K562 (cell line): Measurements from ENCODE around the gene RCSD1. TPM values are rescaled to one million over a fixed set of nuclear protein-coding genes. Genes with fewer than 3 reads are reported as not detected.

Experiments
- DACH1 ChIP-seq: fragments of 450-650 bp; IDR thresholded peaks from 2 replicates; pipeline ENCODE4 v1.6.1; 2018; ENCODE audit not compliant: partially characterized antibody
- DDX20 ChIP-seq: fragments of 450-650 bp; IDR thresholded peaks from 2 replicates; pipeline ENCODE4 v1.6.1; 2016; ENCODE audit warnings: missing genetic modification characterization, low read depth, mild to moderate bottlenecking, missing compliant biosample characterization, moderate library complexity
- MAFG ChIP-seq: fragments of 450-650 bp; conservative IDR thresholded peaks from 2 replicates; pipeline ENCODE4 v1.6.1; 2016; ENCODE audit warnings: missing genetic modification characterization, missing compliant biosample characterization
- MEIS2 ChIP-seq: fragments of 450-650 bp; IDR thresholded peaks from 2 replicates; pipeline ENCODE4 v1.6.1; 2014; ENCODE audit warnings: mild to moderate bottlenecking; ENCODE audit not compliant: partially characterized antibody
- NCOR1 ChIP-seq: fragments of 450-650 bp; IDR thresholded peaks from 2 replicates; pipeline ENCODE4 v1.6.1; 2016; ENCODE audit warnings: mild to moderate bottlenecking, moderate library complexity
- POLR2AphosphoS5 ChIP-seq: IDR thresholded peaks from 2 replicates; pipeline ENCODE4 v1.6.1; 2011; ENCODE audit warnings: mild to moderate bottlenecking, low read depth, low read length, moderate library complexity; ENCODE audit not compliant: control insufficient read depth, insufficient read depth
- SRSF3 ChIP-seq: fragments of 200-400 bp; formaldehyde crosslinking; IDR thresholded peaks from 2 replicates; pipeline ENCODE4 v1.6.1; 2016; ENCODE audit warnings: mild to moderate bottlenecking, low read length, moderate library complexity; ENCODE audit not compliant: insufficient read depth
- ZFP30 ChIP-seq: fragments of 250-450 bp; sonication (Bioruptor Pico); IDR thresholded peaks from 2 replicates; pipeline ENCODE4 v1.8.0; 2022; ENCODE audit warnings: moderate library complexity, mild to moderate bottlenecking, inconsistent platforms, borderline replicate concordance
- polyA plus RNA-seq, 8 experiments: library from polyadenylated mRNA; depleted of rRNA in 4 of 8; stranded (reverse) in 5 of 8; unstranded in 3 of 8; fragments of >200 nt; fragmentation: Nextera tagmentation in 2 of 8; fragmentation: Illumina TruSeq in 1 of 8; extraction: Ambion mirVana in 2 of 8; extraction: Trizol in 1 of 8; gene quantifications; 2 replicates each; pipeline versions ENCODE4 v1.2.1 to v1.2.3, GENCODE V29; 2011 to 2014; ENCODE audit warnings: inconsistent platforms in 1 of 8, missing spikeins in 1 of 8
- total RNA-seq, 7 experiments: library from RNA; depleted of rRNA in 6 of 7; stranded (reverse); fragments of >200 nt in 6 of 7; fragmentation: Illumina TruSeq in 2 of 7; extraction: Trizol in 2 of 7; gene quantifications; 2 replicates each; pipeline versions ENCODE4 v1.2.1 to v1.2.3, GENCODE V29; 2011 to 2021; ENCODE audit warnings: low replicate concordance in 1 of 7
- TF ChIP-seq, protein P1 (sequence below), 2 experiments: fragments of 450-650 bp; formaldehyde crosslinking in 1 of 2; IDR thresholded peaks; 2 replicates each; pipeline versions ENCODE4 v1.4.0 to v1.6.1; 2014 to 2020; ENCODE audit warnings: mild to moderate bottlenecking in 2 of 2, borderline replicate concordance in 1 of 2, low read depth in 1 of 2
- TF ChIP-seq, protein P2 (sequence below): sonication (generic); formaldehyde crosslinking; IDR thresholded peaks from 2 replicates; pipeline ENCODE4 v1.8.0; 2023; ENCODE audit warnings: mild to moderate bottlenecking, missing genetic modification reagents
- TF ChIP-seq, protein P3 (sequence below), 2 experiments: fragments of 450-650 bp; conservative IDR thresholded peaks; 2 replicates each; pipeline ENCODE4 v1.6.1; 2017; ENCODE audit warnings: mild to moderate bottlenecking in 2 of 2, moderate library complexity in 2 of 2

Gene RCSD1
- total and polyA plus RNA-seq, 9 of the 15 experiments (the other 6 are each of a cell fraction or from before 2014, with no cell fraction given): 7.8 to 69.8 (median 45.3) TPM

DNA sequence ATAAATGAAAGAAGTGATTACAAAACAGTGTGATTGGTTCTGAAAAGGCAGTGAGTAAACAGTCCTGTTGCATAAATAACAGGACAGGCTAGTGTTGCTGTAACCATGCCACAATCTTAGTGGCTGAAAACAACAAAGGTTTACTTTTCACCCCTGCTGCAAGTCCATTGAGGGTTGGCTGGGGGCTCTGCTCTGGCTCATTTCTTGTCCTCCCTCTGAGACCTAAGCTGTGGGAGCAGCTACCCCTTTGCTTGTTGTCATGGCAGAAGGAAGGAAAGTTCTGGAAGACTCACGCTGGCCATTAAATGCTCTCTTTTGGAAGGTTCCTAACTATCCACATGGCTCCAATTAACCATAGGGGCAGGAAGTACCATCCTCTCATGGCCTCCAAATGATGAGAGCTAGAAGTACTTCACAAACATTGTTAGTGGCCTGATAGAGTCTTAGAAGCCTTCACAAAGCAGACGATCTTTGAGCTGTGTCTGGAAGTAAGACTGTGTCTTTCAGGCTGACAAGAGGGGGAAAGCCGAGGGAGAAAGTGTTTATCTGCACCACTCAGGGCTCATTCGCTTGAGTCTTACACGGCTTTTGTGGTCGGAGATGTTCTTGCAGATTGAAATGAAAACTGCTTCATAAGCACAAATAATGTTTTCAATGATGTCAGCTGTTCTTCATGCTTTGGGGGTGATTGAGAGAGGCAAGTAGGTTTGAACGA is 11.9 kb downstream of the RCSD1 start (continued):
- TF ChIP-seq, protein P1, sequence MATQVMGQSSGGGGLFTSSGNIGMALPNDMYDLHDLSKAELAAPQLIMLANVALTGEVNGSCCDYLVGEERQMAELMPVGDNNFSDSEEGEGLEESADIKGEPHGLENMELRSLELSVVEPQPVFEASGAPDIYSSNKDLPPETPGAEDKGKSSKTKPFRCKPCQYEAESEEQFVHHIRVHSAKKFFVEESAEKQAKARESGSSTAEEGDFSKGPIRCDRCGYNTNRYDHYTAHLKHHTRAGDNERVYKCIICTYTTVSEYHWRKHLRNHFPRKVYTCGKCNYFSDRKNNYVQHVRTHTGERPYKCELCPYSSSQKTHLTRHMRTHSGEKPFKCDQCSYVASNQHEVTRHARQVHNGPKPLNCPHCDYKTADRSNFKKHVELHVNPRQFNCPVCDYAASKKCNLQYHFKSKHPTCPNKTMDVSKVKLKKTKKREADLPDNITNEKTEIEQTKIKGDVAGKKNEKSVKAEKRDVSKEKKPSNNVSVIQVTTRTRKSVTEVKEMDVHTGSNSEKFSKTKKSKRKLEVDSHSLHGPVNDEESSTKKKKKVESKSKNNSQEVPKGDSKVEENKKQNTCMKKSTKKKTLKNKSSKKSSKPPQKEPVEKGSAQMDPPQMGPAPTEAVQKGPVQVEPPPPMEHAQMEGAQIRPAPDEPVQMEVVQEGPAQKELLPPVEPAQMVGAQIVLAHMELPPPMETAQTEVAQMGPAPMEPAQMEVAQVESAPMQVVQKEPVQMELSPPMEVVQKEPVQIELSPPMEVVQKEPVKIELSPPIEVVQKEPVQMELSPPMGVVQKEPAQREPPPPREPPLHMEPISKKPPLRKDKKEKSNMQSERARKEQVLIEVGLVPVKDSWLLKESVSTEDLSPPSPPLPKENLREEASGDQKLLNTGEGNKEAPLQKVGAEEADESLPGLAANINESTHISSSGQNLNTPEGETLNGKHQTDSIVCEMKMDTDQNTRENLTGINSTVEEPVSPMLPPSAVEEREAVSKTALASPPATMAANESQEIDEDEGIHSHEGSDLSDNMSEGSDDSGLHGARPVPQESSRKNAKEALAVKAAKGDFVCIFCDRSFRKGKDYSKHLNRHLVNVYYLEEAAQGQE (IDR thresholded peaks at IDR 0.05; ENCODE audit: borderline replicate concordance): no peak; the same call in 1 of the 2 replicates
- TF ChIP-seq, protein P1 (CRISPR knock-in tag; IDR thresholded peaks at IDR 0.05; ENCODE audit: low read depth): no peak
- no peak for TF ChIP-seq ZFP30 (CRISPR knock-in tag)
- TF ChIP-seq, protein P2, sequence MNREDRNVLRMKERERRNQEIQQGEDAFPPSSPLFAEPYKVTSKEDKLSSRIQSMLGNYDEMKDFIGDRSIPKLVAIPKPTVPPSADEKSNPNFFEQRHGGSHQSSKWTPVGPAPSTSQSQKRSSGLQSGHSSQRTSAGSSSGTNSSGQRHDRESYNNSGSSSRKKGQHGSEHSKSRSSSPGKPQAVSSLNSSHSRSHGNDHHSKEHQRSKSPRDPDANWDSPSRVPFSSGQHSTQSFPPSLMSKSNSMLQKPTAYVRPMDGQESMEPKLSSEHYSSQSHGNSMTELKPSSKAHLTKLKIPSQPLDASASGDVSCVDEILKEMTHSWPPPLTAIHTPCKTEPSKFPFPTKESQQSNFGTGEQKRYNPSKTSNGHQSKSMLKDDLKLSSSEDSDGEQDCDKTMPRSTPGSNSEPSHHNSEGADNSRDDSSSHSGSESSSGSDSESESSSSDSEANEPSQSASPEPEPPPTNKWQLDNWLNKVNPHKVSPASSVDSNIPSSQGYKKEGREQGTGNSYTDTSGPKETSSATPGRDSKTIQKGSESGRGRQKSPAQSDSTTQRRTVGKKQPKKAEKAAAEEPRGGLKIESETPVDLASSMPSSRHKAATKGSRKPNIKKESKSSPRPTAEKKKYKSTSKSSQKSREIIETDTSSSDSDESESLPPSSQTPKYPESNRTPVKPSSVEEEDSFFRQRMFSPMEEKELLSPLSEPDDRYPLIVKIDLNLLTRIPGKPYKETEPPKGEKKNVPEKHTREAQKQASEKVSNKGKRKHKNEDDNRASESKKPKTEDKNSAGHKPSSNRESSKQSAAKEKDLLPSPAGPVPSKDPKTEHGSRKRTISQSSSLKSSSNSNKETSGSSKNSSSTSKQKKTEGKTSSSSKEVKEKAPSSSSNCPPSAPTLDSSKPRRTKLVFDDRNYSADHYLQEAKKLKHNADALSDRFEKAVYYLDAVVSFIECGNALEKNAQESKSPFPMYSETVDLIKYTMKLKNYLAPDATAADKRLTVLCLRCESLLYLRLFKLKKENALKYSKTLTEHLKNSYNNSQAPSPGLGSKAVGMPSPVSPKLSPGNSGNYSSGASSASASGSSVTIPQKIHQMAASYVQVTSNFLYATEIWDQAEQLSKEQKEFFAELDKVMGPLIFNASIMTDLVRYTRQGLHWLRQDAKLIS (CRISPR knock-in tag): no peak
- TF ChIP-seq DACH1: peak; percentile 87
- peak; percentile 99 for TF ChIP-seq MAFG (tag)
- TF ChIP-seq, protein P3, sequence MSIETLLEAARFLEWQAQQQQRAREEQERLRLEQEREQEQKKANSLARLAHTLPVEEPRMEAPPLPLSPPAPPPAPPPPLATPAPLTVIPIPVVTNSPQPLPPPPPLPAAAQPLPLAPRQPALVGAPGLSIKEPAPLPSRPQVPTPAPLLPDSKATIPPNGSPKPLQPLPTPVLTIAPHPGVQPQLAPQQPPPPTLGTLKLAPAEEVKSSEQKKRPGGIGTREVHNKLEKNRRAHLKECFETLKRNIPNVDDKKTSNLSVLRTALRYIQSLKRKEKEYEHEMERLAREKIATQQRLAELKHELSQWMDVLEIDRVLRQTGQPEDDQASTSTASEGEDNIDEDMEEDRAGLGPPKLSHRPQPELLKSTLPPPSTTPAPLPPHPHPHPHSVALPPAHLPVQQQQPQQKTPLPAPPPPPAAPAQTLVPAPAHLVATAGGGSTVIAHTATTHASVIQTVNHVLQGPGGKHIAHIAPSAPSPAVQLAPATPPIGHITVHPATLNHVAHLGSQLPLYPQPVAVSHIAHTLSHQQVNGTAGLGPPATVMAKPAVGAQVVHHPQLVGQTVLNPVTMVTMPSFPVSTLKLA (conservative IDR thresholded peaks at IDR 0.05): peak in 1 of 2 experiments; percentile 41; a peak in 1 of 4 replicates
- TF ChIP-seq MEIS2: peak; percentile 31
- peak; percentile 60 for TF ChIP-seq NCOR1
- peak; percentile 58 for TF ChIP-seq POLR2AphosphoS5
- no peak for TF ChIP-seq DDX20 (tag)
- no peak for TF ChIP-seq SRSF3
